ENCODE data around the gene MIA.
A peak's percentile ranks its signal among the peaks of the same experiment; 100 is the strongest.

MIA gene

GRCh38 chr19:40791996-40792395, 16.7 kb downstream of the MIA start:
- DNase-seq (ENCODE audit: low read depth in 2 of 2), result no peak
- H3K4me3 ChIP-seq (replicated peaks in 1 of 2; ENCODE audit: low read depth in 2 of 2, low read length in 2 of 2), result no peak overlapping the region
- TF ChIP-seq CTCF (IDR thresholded peaks at IDR 0.05; ENCODE audit: low read depth, low read length), result no peak

GRCh38 chr19:40797166-40797962, 22.0 kb downstream of the MIA start:
- H3K4me3 ChIP-seq (replicated peaks in 1 of 2; ENCODE audit: low read depth in 2 of 2, low read length in 2 of 2), result no peak overlapping the region
- no peak for DNase-seq (ENCODE audit: low read depth in 2 of 2)
- TF ChIP-seq CTCF (IDR thresholded peaks at IDR 0.05; ENCODE audit: low read depth, low read length), result no peak

GRCh38 chr19:40797963-40798682, 22.8 kb downstream of the MIA start:
- H3K4me3 ChIP-seq (replicated peaks in 1 of 2; ENCODE audit: low read depth in 2 of 2, low read length in 2 of 2), result peak overlapping the region; percentile 45 to 86
- DNase-seq (ENCODE audit: low read depth in 2 of 2), result peak; percentile 53 to 68
- peak; percentile 47 for TF ChIP-seq CTCF (IDR thresholded peaks at IDR 0.05; ENCODE audit: low read depth, low read length)

GRCh38 chr19:40798683-40799557, 23.6 kb downstream of the MIA start, which contains the start of gene EGLN2:
EGLN2 (plus strand) TSS chr19:40799191; CDS start chr19:40800573, 1,382 bp downstream.
- peak; percentile 100 for DNase-seq (ENCODE audit: low read depth in 2 of 2)
- no peak for TF ChIP-seq CTCF (IDR thresholded peaks at IDR 0.05; ENCODE audit: low read depth, low read length)
- peak within 1 kb of the TSS; percentile 86 to 91 for H3K4me3 ChIP-seq (replicated peaks in 1 of 2; ENCODE audit: low read depth in 2 of 2, low read length in 2 of 2)

- DNase-seq (ENCODE audit: low read depth in 2 of 2), result peak in 1 of 2 donors; percentile 59
- TF ChIP-seq CTCF (IDR thresholded peaks at IDR 0.05; ENCODE audit: low read depth, low read length), result no peak
- H3K4me3 ChIP-seq (replicated peaks in 1 of 2; ENCODE audit: low read depth in 2 of 2, low read length in 2 of 2), result peak overlapping the region; percentile 86 to 91
Observed at GRCh38 chr19:40799558-40800338, 24.4 kb downstream of the MIA start.

Data from cardiac fibroblast (primary cell).